Endothelial cell of umbilical vein (primary cell): Measurements from ENCODE around the gene UBE3B. TPM values are rescaled to one million over a fixed set of nuclear protein-coding genes. Genes with fewer than 3 reads are reported as not detected.

Experiments
- BruUV-seq: library from RNA; stranded (reverse); fragments of 400-500 nt; replicated peaks from 2 replicates; lab custom pipeline; 2021; lab: Mats Ljungman, UMichigan
- CTCF ChIA-PET: fragments of 300-600, 350-600 bp; sonication (Branson Sonifier 250); formaldehyde crosslinking; loops from one replicate; lab custom pipeline; 2021; ENCODE audit warnings: antibody characterized with exemption, inconsistent platforms; lab: Charles Lee
- POLR2A ChIA-PET: fragments of 300-600, 350-600 bp; sonication (Branson Sonifier 250); formaldehyde crosslinking; loops from one replicate; lab custom pipeline; 2021; ENCODE audit warnings: antibody characterized with exemption, inconsistent platforms; lab: Charles Lee
- DNase-seq: peaks from one replicate; pipeline ENCODE4 v3.0.0-alpha.2; 2011; ENCODE audit warnings: low read depth, low spot score
- FAIRE-seq: peaks from 2 replicates; lab custom pipeline; 2011; peaks lifted over from hg19 to GRCh38; lab: Jason Lieb, UNC
- H2AFZ ChIP-seq: 2 replicates; pipeline ENCODE4 v1.6.0; 2012; ENCODE audit warnings: low read depth, low read length, control low read depth, inconsistent platforms
- H3K27ac ChIP-seq: 2 replicates; pipeline ENCODE4 v1.5.1; 2011; ENCODE audit warnings: low read depth, mild to moderate bottlenecking, control low read depth, low read length, moderate library complexity; ENCODE audit not compliant: insufficient read depth
- H3K27me3 ChIP-seq, 2 experiments: 2 replicates each; pipeline versions ENCODE4 v1.6.0 to v1.6.1; 2011; ENCODE audit warnings: low read length in 2 of 2, mixed read lengths in 1 of 2; ENCODE audit not compliant: control insufficient read depth in 2 of 2, insufficient read depth in 2 of 2
- H3K36me3 ChIP-seq, 2 experiments: 2 replicates in 1 of 2; 3 replicates in 1 of 2; pipeline ENCODE4 v1.5.1; 2011; ENCODE audit warnings: low read length in 2 of 2, mild to moderate bottlenecking in 1 of 2, moderate library complexity in 1 of 2; ENCODE audit not compliant: control insufficient read depth in 2 of 2, insufficient read depth in 2 of 2; ENCODE audit errors: extremely low read depth in 1 of 2
- H3K4me1 ChIP-seq: 3 replicates; pipeline ENCODE4 v1.5.1; 2011; ENCODE audit warnings: mild to moderate bottlenecking, low read length; ENCODE audit not compliant: control insufficient read depth, insufficient read depth; ENCODE audit errors: extremely low read depth
- H3K4me2 ChIP-seq: 2 replicates; pipeline ENCODE4 v1.6.1; 2011; ENCODE audit warnings: low read length, control low read depth, mixed read lengths; ENCODE audit not compliant: insufficient read depth
- H3K4me3 ChIP-seq, 3 experiments: fragments of 200-600 bp in 1 of 3; sonication (generic), shearing (Covaris generic) in 1 of 3; replicated peaks in 1 of 3; 2 replicates each; pipeline ENCODE4 v1.5.1; 2011 to 2016; ENCODE audit warnings: control low read depth in 3 of 3, low read length in 3 of 3, mild to moderate bottlenecking in 2 of 3, inconsistent platforms in 1 of 3, low read depth in 1 of 3, moderate library complexity in 1 of 3; ENCODE audit not compliant: insufficient read depth in 1 of 3
- H3K79me2 ChIP-seq: 2 replicates; pipeline ENCODE4 v1.6.0; 2012; ENCODE audit warnings: low read length, inconsistent platforms; ENCODE audit not compliant: control insufficient read depth, insufficient read depth
- H3K9ac ChIP-seq: replicated peaks from 2 replicates; pipeline ENCODE3; 2011; ENCODE audit warnings: low read length, control low read depth; ENCODE audit not compliant: insufficient read depth; ENCODE audit errors: extremely low read depth
- H3K9me1 ChIP-seq: replicated peaks from 3 replicates; pipeline ENCODE4 v1.6.0; 2011; ENCODE audit warnings: mild to moderate bottlenecking, low read length; ENCODE audit not compliant: control insufficient read depth, insufficient read depth; ENCODE audit errors: extremely low read depth
- H3K9me3 ChIP-seq: replicated peaks from 2 replicates; pipeline ENCODE4 v1.5.1; 2012; ENCODE audit warnings: low read length, inconsistent platforms; ENCODE audit not compliant: control insufficient read depth, insufficient read depth
- H4K20me1 ChIP-seq: replicated peaks from 2 replicates; pipeline ENCODE3; 2011; ENCODE audit warnings: mild to moderate bottlenecking, low read length; ENCODE audit not compliant: control insufficient read depth, insufficient read depth; ENCODE audit errors: extremely low read depth
- EZH2 ChIP-seq: IDR thresholded peaks from 2 replicates; pipeline ENCODE4 v1.6.1; 2012; ENCODE audit warnings: borderline replicate concordance, low read depth, mild to moderate bottlenecking, moderate library complexity, low read length, inconsistent platforms; ENCODE audit not compliant: severe bottlenecking
- FOS ChIP-seq: IDR thresholded peaks from 2 replicates; pipeline ENCODE4 v1.6.1; 2011; ENCODE audit warnings: mild to moderate bottlenecking, low read length, moderate library complexity, borderline replicate concordance; ENCODE audit not compliant: insufficient read depth
- GATA2 ChIP-seq: IDR thresholded peaks from 2 replicates; pipeline ENCODE4 v1.7.0; 2011; ENCODE audit warnings: low read depth, mild to moderate bottlenecking, moderate library complexity, mixed read lengths, low read length; ENCODE audit not compliant: insufficient read length, insufficient read depth
- JUN ChIP-seq: IDR thresholded peaks from 2 replicates; pipeline ENCODE4 v1.6.1; 2011; ENCODE audit warnings: borderline replicate concordance, low read depth; ENCODE audit not compliant: insufficient read length, insufficient read depth
- MYC ChIP-seq: IDR thresholded peaks from one replicate; pipeline ENCODE4 v1.6.1; 2011; ENCODE audit warnings: mild to moderate bottlenecking, low read depth, low read length
- POLR2A ChIP-seq: IDR thresholded peaks from 2 replicates; pipeline ENCODE4 v1.6.1; 2012; ENCODE audit warnings: low read depth, mild to moderate bottlenecking, control low read depth, low read length
- POLR2AphosphoS5 ChIP-seq: IDR thresholded peaks from 2 replicates; pipeline ENCODE4 v1.6.1; 2012; ENCODE audit warnings: low read depth, mild to moderate bottlenecking, control low read depth, low read length, moderate library complexity; ENCODE audit not compliant: insufficient read depth
- dilution Hi-C: fragments of 300-500 bp; cut with MboI; formaldehyde crosslinking; loops from one replicate; pipeline ENCODE4 v1.15.0; 2019; ENCODE audit warnings: low sequenced_read_pairs; ENCODE audit not compliant: extremely low pct_ligation_motif_present
- intact Hi-C: fragments of 100-400 bp; cut with micrococcal nuclease; formaldehyde crosslinking; loops from one replicate; pipeline ENCODE4 v1.10.0; 2022
- polyA plus RNA-seq, 4 experiments: library from polyadenylated mRNA; depleted of rRNA in 3 of 4; stranded (reverse) in 3 of 4; unstranded in 1 of 4; fragments of >200 nt; gene quantifications; 2 replicates each; pipeline versions ENCODE4 v1.2.1 to v1.2.3, GENCODE V29; 2011 to 2012; ENCODE audit warnings: missing spikeins in 1 of 4
- total RNA-seq: library from RNA; stranded (reverse); gene quantifications from 2 replicates; pipeline ENCODE4 v1.2.3, GENCODE V29; 2021
- TF ChIP-seq, protein P1 (sequence below): IDR thresholded peaks from 2 replicates; pipeline ENCODE4 v1.6.1; 2011; ENCODE audit not compliant: insufficient read depth, insufficient read length
- TF ChIP-seq, protein P2 (sequence below), 2 donors: IDR thresholded peaks; 1 replicate in 1 of 2; 2 replicates in 1 of 2; pipeline ENCODE4 v1.5.1; 2011; ENCODE audit warnings: low read length in 2 of 2, mild to moderate bottlenecking in 2 of 2, moderate library complexity in 2 of 2, control low read depth in 1 of 2, inconsistent platforms in 1 of 2, low read depth in 1 of 2; ENCODE audit not compliant: insufficient read depth in 1 of 2; ENCODE audit errors: extremely low read depth in 1 of 2

Gene UBE3B
- total and polyA plus RNA-seq, 2 donors (not counting 3 experiments of a cell fraction or from before 2014, with no cell fraction given), result 24.9 to 40.8 TPM

DNA sequence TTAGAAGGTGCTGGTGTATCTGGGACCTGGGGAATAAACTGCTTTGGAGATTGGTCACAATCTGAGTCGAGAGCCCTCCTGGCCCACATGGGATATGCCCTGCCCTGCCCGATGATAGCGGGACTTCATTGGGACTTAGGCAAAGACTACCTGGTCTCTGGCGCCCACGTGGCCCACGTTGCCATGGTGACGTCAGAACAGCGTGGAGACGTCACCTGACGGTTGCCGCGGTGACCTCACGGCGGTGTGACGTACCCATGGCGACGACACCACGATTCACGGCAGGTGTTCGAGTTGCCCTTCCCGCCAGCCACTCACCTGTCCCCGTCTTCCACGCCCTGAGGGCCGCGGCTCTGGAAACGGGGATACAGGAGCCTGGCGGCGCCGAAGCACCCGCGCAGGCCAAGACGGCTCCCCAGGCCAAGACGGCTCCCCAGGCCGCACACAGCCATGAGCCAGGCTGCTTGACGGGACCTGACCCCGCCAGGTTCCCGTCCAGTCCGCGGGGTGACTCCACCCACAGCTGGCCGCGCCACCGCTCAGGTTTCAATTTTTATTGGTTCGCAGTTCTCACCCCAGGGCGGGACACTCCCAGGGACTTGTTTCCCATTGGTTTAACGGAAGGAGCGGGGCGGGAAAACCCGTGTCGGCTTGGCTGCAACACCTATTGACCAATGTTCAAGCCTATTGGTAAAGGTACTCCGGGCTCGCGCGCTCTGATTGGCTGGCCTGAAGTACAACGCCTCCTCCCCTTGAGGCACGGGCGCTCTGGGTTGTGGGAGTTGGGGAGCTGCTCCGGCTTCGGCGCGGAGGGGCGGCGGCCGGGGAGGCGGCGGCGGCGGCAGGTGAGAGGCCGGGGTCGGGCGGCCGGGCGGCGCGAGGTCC, 95.8 kb downstream of the UBE3B start, which contains the start of the genes MMAB and MVK:
Gene MMAB, minus strand, starts transcription at position 476 of the 885 bp plus-strand sequence. Its CDS starts 24 bp downstream, at position 452.
Gene MVK, plus strand, starts transcription at position 766 of the 885 bp plus-strand sequence. CDS start 1,029 bp downstream, outside the sequence.
- Histone ChIP-seq H3K79me2 (peaks cover 6% of the 10 kb centered on the region), H3K4me1 (peaks cover 16% of the 10 kb centered on the region), H3K9me3 (no peaks in the 10 kb centered on the region), H3K4me2 (peak within 1 kb of the TSS; percentile 84), H3K27me3 (no peaks in the 10 kb centered on the region), H3K36me3 (peaks cover 2 to 16% of the 10 kb centered on the region in 2 experiments), H3K4me3 (peak within 1 kb of the TSS; percentile 27 to 83 (median 82)), H3K9ac (peak within 1 kb of the TSS; percentile 45), H2AFZ (peak within 1 kb of the TSS; percentile 66), H3K9me1 (no peaks in the 10 kb centered on the region), H4K20me1 (no peaks in the 10 kb centered on the region), H3K27ac (peak within 1 kb of the TSS; percentile 42)
- CTCF ChIA-PET, result interaction anchor here (0.7 to 4.2 kb wide), 12 partner anchors 13 to 272 kb away, joined by 3 to 37 read pairs (median 6); no protein-coding TSS in a partner anchor
- TF ChIP-seq EZH2 (no peak), MYC (peak; percentile 83), JUN (no peak), POLR2AphosphoS5 (peak; percentile 52), POLR2A (peak; percentile 73), GATA2 (no peak), FOS (no peak)
- TF ChIP-seq, protein P1, sequence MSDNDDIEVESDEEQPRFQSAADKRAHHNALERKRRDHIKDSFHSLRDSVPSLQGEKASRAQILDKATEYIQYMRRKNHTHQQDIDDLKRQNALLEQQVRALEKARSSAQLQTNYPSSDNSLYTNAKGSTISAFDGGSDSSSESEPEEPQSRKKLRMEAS, result peak; percentile 90
- TF ChIP-seq, protein P2, sequence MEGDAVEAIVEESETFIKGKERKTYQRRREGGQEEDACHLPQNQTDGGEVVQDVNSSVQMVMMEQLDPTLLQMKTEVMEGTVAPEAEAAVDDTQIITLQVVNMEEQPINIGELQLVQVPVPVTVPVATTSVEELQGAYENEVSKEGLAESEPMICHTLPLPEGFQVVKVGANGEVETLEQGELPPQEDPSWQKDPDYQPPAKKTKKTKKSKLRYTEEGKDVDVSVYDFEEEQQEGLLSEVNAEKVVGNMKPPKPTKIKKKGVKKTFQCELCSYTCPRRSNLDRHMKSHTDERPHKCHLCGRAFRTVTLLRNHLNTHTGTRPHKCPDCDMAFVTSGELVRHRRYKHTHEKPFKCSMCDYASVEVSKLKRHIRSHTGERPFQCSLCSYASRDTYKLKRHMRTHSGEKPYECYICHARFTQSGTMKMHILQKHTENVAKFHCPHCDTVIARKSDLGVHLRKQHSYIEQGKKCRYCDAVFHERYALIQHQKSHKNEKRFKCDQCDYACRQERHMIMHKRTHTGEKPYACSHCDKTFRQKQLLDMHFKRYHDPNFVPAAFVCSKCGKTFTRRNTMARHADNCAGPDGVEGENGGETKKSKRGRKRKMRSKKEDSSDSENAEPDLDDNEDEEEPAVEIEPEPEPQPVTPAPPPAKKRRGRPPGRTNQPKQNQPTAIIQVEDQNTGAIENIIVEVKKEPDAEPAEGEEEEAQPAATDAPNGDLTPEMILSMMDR (IDR thresholded peaks at IDR 0.05; ENCODE audit: extremely low read depth in 1 of 2, insufficient read depth in 1 of 2, low read depth in 1 of 2, low read length in 2 of 2), result no peak
- DNase-seq (peak; percentile 99), FAIRE-seq (peak; percentile 98)
- dilution Hi-C loops, result no loop called here
- intact Hi-C loops, result loop anchor here (1.0 to 10.0 kb wide), 5 partner anchors 54 to 202 kb away; partner anchors contain the start of genes FAM222A, KCTD10 and UBE3B
- BruUV-seq, result TSS peak; percentile 80
- POLR2A ChIA-PET, result interaction anchor here (1.1 to 1.3 kb wide), 2 partner anchors 13 to 25 kb away, joined by 3 read pairs; no protein-coding TSS in a partner anchor
